ENCODE measurements around the gene IRF7.

IRF7 gene

DNA sequence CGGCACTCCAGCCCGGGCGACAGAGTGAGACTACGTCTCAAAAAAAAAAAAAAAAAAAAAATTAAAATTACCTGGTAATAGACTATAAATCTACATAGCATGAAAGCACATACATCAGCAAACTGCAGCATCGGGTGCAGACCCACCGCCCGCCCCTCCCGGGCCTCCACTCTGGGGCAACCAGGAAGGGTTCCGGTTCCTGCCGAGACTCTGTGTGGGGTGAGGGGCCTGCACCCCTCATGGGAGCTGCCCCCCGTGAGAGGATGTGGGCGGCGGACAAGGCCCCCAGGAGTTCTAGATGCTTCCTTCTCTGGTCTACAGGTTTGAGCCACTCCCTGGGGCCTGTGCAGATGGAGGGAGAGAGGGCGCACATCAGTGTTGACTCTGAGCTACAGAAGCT, 30.5 kb upstream of the IRF7 start:
- TF ChIP-seq, protein P1, sequence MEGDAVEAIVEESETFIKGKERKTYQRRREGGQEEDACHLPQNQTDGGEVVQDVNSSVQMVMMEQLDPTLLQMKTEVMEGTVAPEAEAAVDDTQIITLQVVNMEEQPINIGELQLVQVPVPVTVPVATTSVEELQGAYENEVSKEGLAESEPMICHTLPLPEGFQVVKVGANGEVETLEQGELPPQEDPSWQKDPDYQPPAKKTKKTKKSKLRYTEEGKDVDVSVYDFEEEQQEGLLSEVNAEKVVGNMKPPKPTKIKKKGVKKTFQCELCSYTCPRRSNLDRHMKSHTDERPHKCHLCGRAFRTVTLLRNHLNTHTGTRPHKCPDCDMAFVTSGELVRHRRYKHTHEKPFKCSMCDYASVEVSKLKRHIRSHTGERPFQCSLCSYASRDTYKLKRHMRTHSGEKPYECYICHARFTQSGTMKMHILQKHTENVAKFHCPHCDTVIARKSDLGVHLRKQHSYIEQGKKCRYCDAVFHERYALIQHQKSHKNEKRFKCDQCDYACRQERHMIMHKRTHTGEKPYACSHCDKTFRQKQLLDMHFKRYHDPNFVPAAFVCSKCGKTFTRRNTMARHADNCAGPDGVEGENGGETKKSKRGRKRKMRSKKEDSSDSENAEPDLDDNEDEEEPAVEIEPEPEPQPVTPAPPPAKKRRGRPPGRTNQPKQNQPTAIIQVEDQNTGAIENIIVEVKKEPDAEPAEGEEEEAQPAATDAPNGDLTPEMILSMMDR (IDR thresholded peaks at IDR 0.05; ENCODE audit: borderline replicate concordance, insufficient read depth, low read depth, low read length): no peak
- no peak overlapping the region for H3K4me3 ChIP-seq (ENCODE audit: low read depth, low read length)

DNA sequence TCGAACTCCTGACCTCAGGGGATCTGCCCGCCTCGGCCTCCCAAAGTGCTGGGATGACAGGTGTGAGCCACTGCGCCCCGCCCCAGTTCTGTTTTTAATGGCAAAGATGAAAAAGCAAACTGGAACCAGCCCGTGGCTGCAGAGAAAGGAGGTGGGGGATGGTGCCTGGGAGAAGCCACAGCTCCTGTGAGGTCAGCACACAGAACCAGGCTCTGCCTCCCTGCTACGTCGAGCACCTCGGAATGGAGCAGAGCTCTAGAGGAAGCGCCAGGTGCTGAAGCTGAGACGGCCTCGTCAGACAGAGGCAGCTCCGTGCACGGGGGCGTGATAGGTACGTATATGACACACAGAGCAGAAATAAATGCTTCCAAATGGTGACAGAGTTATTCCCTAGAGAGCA, 29.8 kb upstream of the IRF7 start:
- no peak overlapping the region for H3K4me3 ChIP-seq (ENCODE audit: low read depth, low read length)
- TF ChIP-seq, protein P1 (IDR thresholded peaks at IDR 0.05; ENCODE audit: borderline replicate concordance, insufficient read depth, low read depth, low read length): no peak

DNA sequence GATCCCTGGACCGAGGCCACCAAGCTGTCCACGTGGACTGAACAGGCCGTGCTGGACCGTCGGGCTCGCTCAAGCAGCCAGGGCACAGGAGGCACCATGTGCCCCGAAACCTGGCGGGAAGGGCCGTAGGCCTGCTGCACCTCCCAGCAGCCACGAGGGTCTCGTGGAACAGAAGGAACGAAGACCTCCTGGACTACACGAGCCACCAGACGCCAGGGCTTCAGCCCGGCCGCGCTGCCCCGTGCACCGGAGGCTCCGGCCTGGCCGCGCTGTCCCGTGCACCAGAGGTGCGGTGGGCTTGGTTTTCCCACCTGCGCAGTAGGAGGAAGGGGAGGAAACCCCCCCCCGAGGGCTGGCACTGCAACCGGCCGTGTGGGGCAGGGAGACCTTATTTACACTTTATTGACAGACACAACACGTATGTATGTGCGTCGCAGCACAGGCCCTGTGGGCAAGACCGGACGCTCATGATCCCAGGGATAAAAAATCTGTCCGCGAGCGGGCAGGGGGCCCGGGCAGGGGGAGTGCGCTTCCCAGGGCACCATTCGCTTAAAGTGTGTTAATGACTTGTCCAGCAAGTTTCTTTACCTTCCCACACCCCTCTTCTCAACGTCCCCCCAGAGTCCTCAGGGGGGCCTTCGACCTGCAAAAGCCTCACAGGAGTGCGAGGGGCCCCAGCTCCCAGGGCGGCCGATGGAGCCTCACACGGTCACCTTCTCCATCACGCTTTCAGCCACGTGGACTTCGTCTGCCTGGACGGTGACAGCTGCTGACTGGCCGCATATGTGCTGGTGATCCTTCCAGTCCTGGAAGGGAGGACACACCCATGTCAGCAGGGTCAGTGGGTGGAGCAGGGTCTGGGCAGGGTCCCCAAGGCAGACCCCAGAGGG, 28.3 kb upstream of the IRF7 start:
- no peak overlapping the region for H3K4me3 ChIP-seq (ENCODE audit: low read depth, low read length)
- TF ChIP-seq, protein P1 (IDR thresholded peaks at IDR 0.05; ENCODE audit: borderline replicate concordance, insufficient read depth, low read depth, low read length): no peak

DNA sequence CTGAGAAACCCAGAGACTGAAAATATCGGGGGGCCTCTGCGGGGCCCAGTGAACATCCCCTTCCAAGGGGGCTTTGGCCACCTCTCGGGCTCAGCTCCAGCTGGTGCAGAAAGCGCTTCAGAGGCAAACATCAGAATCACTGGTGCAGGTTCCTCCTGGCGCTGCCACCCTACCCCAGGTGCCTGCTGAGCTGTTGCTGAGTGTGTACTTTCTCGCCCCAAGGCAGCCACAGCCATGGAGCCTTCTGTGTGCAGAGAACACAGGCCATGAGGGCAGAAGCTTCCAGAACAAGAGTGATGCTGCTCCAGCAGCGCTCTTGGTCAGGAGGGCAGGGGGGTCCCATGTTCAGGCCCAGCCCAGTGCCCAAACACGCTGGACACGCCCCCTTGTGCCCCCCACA, 27.6 kb upstream of the IRF7 start:
- TF ChIP-seq, protein P1 (IDR thresholded peaks at IDR 0.05; ENCODE audit: borderline replicate concordance, insufficient read depth, low read depth, low read length): no peak
- no peak overlapping the region for H3K4me3 ChIP-seq (ENCODE audit: low read depth, low read length)

DNA sequence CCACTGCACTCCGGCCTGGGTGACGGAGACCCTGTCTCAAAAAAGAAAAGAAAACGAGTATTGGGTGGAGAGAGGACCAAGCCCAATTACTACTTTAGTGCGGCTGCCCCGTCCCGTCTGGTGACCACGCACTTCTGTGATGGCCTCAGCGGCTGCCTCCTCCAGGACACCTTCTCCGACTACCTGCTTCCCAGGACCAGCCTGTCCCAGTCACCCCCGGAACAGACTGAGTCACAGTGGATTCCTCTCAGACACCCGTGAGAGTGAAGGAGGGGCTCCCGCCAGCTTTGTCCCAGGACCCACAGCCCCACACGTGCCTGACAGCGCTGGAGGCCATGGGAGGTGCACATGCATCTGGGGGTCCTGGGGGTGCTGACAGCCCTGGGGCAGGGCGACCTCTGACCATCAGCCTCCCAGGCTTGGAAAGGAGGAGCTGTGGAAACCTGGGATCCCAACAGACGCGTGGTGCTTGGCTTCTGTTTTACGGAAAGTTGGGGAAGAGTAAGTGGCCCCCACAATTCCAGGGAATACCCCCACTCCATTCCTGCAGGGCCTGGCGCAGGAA, 26.1 kb upstream of the IRF7 start:
- H3K4me3 ChIP-seq (ENCODE audit: low read depth, low read length): no peak overlapping the region
- TF ChIP-seq, protein P1 (IDR thresholded peaks at IDR 0.05; ENCODE audit: borderline replicate concordance, insufficient read depth, low read depth, low read length): no peak

DNA sequence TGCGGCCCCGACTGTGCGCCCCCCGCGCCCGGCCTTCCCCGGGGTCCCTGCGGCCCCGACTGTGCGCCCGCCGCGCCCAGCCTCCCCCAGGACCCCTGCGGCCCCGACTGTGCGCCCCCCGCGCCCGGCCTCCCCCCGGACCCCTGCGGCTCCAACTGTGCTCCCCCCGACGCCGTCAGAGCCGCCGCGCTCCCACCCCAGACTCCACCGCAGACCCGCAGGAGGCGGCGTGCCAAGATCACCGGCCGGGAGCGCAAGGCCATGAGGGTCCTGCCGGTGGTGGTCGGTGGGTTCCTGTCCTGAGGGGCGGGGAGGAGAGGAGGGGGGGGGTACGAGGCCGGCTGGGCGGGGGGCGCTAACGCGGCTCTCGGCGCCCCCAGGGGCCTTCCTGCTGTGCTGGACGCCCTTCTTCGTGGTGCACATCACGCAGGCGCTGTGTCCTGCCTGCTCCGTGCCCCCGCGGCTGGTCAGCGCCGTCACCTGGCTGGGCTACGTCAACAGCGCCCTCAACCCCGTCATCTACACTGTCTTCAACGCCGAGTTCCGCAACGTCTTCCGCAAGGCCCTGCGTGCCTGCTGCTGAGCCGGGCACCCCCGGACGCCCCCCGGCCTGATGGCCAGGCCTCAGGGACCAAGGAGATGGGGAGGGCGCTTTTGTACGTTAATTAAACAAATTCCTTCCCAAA, 24.4 kb upstream of the IRF7 start:
- H3K4me3 ChIP-seq (ENCODE audit: low read depth, low read length): no peak overlapping the region
- TF ChIP-seq, protein P1 (IDR thresholded peaks at IDR 0.05; ENCODE audit: borderline replicate concordance, insufficient read depth, low read depth, low read length): no peak

Measured in GM12875 (cell line).